Cardiac fibroblast (primary cell): ENCODE measurements around the gene NPAS2.

Source experiments
- DNase-seq, 2 donors: peaks; one replicate each; pipeline versions ENCODE4 v3.0.0 to v3.0.0-alpha.2; 2010; ENCODE audit warnings: low read depth in 2 of 2
- H3K4me3 ChIP-seq, 2 donors: replicated peaks in 1 of 2; 1 replicate in 1 of 2; 2 replicates in 1 of 2; pipeline ENCODE4 v1.5.1; 2011; ENCODE audit warnings: low read depth in 2 of 2, low read length in 2 of 2, mild to moderate bottlenecking in 2 of 2, moderate library complexity in 1 of 2
- CTCF ChIP-seq: IDR thresholded peaks from one replicate; pipeline ENCODE4 v1.5.1; 2011; ENCODE audit warnings: low read depth, mild to moderate bottlenecking, low read length, inconsistent platforms

Gene NPAS2

GRCh38 chr2:101017371-101017770 is 197.4 kb downstream of the NPAS2 start:
- no peak for TF ChIP-seq CTCF
- DNase-seq = no peak
- no peak overlapping the region for H3K4me3 ChIP-seq

- no peak for DNase-seq
- no peak overlapping the region for H3K4me3 ChIP-seq
- TF ChIP-seq CTCF = no peak
Measured at GRCh38 chr2:101018934-101019333, 199.0 kb downstream of the NPAS2 start.

GRCh38 chr2:101022221-101022620 is 202.3 kb downstream of the NPAS2 start:
- H3K4me3 ChIP-seq = no peak overlapping the region
- no peak for DNase-seq
- TF ChIP-seq CTCF = no peak

GRCh38 chr2:101023327-101024107 is 203.6 kb downstream of the NPAS2 start:
- H3K4me3 ChIP-seq = no peak overlapping the region
- DNase-seq = no peak
- TF ChIP-seq CTCF = no peak

- no peak overlapping the region for H3K4me3 ChIP-seq
- TF ChIP-seq CTCF = no peak
- DNase-seq = no peak
Measured at GRCh38 chr2:101025561-101025960, 205.6 kb downstream of the NPAS2 start.

- no peak for DNase-seq
- no peak overlapping the region for H3K4me3 ChIP-seq
- TF ChIP-seq CTCF = no peak
Measured at GRCh38 chr2:101026253-101026701, 206.3 kb downstream of the NPAS2 start.
